HL-60 (cell line): Measurements from ENCODE around the gene LRP5.

Source experiments
- CTCF ChIP-seq: IDR thresholded peaks from one replicate; pipeline ENCODE4 v1.5.1; 2011; ENCODE audit warnings: low read length, control low read depth, inconsistent platforms; ENCODE audit not compliant: insufficient read depth
- POLR2AphosphoS5 ChIP-seq: IDR thresholded peaks from 2 replicates; pipeline ENCODE4 v1.6.1; 2012; ENCODE audit warnings: low read depth
- REST ChIP-seq: IDR thresholded peaks from 2 replicates; pipeline ENCODE4 v1.6.1; 2012; ENCODE audit warnings: low read depth; ENCODE audit not compliant: insufficient replicate concordance

GRCh38 chr11:68429661-68430060 lies 117.3 kb downstream of the LRP5 start:
- TF ChIP-seq CTCF (no peak), REST (no peak), POLR2AphosphoS5 (no peak)
